Endothelial cell of umbilical vein (primary cell): ENCODE results near the gene MARF1. TPM values are rescaled to one million over a fixed set of nuclear protein-coding genes. Genes with fewer than 3 reads are reported as not detected.
"Not testable (repeated sequence)": the region's sequence is repeated elsewhere in the genome, so short reads cannot be mapped to it uniquely, and the experiment has no call there.

Source experiments
- BruUV-seq: library from RNA; stranded (reverse); fragments of 400-500 nt; replicated peaks from 2 replicates; lab custom pipeline; 2021; lab: Mats Ljungman, UMichigan
- CTCF ChIA-PET: fragments of 300-600, 350-600 bp; sonication (Branson Sonifier 250); formaldehyde crosslinking; loops from one replicate; lab custom pipeline; 2021; ENCODE audit warnings: antibody characterized with exemption, inconsistent platforms; lab: Charles Lee
- POLR2A ChIA-PET: fragments of 300-600, 350-600 bp; sonication (Branson Sonifier 250); formaldehyde crosslinking; loops from one replicate; lab custom pipeline; 2021; ENCODE audit warnings: antibody characterized with exemption, inconsistent platforms; lab: Charles Lee
- DNase-seq: peaks from one replicate; pipeline ENCODE4 v3.0.0-alpha.2; 2011; ENCODE audit warnings: low read depth, low spot score
- FAIRE-seq: peaks from 2 replicates; lab custom pipeline; 2011; peaks lifted over from hg19 to GRCh38; lab: Jason Lieb, UNC
- H2AFZ ChIP-seq: 2 replicates; pipeline ENCODE4 v1.6.0; 2012; ENCODE audit warnings: low read depth, low read length, control low read depth, inconsistent platforms
- H3K27ac ChIP-seq: 2 replicates; pipeline ENCODE4 v1.5.1; 2011; ENCODE audit warnings: low read depth, mild to moderate bottlenecking, control low read depth, low read length, moderate library complexity; ENCODE audit not compliant: insufficient read depth
- H3K27me3 ChIP-seq, 2 experiments: 2 replicates each; pipeline versions ENCODE4 v1.6.0 to v1.6.1; 2011; ENCODE audit warnings: low read length in 2 of 2, mixed read lengths in 1 of 2; ENCODE audit not compliant: control insufficient read depth in 2 of 2, insufficient read depth in 2 of 2
- H3K36me3 ChIP-seq, 2 experiments: 2 replicates in 1 of 2; 3 replicates in 1 of 2; pipeline ENCODE4 v1.5.1; 2011; ENCODE audit warnings: low read length in 2 of 2, mild to moderate bottlenecking in 1 of 2, moderate library complexity in 1 of 2; ENCODE audit not compliant: control insufficient read depth in 2 of 2, insufficient read depth in 2 of 2; ENCODE audit errors: extremely low read depth in 1 of 2
- H3K4me1 ChIP-seq: 3 replicates; pipeline ENCODE4 v1.5.1; 2011; ENCODE audit warnings: mild to moderate bottlenecking, low read length; ENCODE audit not compliant: control insufficient read depth, insufficient read depth; ENCODE audit errors: extremely low read depth
- H3K4me2 ChIP-seq: 2 replicates; pipeline ENCODE4 v1.6.1; 2011; ENCODE audit warnings: low read length, control low read depth, mixed read lengths; ENCODE audit not compliant: insufficient read depth
- H3K4me3 ChIP-seq, 3 experiments: fragments of 200-600 bp in 1 of 3; sonication (generic), shearing (Covaris generic) in 1 of 3; replicated peaks in 1 of 3; 2 replicates each; pipeline ENCODE4 v1.5.1; 2011 to 2016; ENCODE audit warnings: control low read depth in 3 of 3, low read length in 3 of 3, mild to moderate bottlenecking in 2 of 3, inconsistent platforms in 1 of 3, low read depth in 1 of 3, moderate library complexity in 1 of 3; ENCODE audit not compliant: insufficient read depth in 1 of 3
- H3K79me2 ChIP-seq: 2 replicates; pipeline ENCODE4 v1.6.0; 2012; ENCODE audit warnings: low read length, inconsistent platforms; ENCODE audit not compliant: control insufficient read depth, insufficient read depth
- H3K9ac ChIP-seq: replicated peaks from 2 replicates; pipeline ENCODE3; 2011; ENCODE audit warnings: low read length, control low read depth; ENCODE audit not compliant: insufficient read depth; ENCODE audit errors: extremely low read depth
- H3K9me1 ChIP-seq: replicated peaks from 3 replicates; pipeline ENCODE4 v1.6.0; 2011; ENCODE audit warnings: mild to moderate bottlenecking, low read length; ENCODE audit not compliant: control insufficient read depth, insufficient read depth; ENCODE audit errors: extremely low read depth
- H3K9me3 ChIP-seq: replicated peaks from 2 replicates; pipeline ENCODE4 v1.5.1; 2012; ENCODE audit warnings: low read length, inconsistent platforms; ENCODE audit not compliant: control insufficient read depth, insufficient read depth
- H4K20me1 ChIP-seq: replicated peaks from 2 replicates; pipeline ENCODE3; 2011; ENCODE audit warnings: mild to moderate bottlenecking, low read length; ENCODE audit not compliant: control insufficient read depth, insufficient read depth; ENCODE audit errors: extremely low read depth
- CTCF ChIP-seq, 2 donors: IDR thresholded peaks; 1 replicate in 1 of 2; 2 replicates in 1 of 2; pipeline ENCODE4 v1.5.1; 2011; ENCODE audit warnings: low read length in 2 of 2, mild to moderate bottlenecking in 2 of 2, moderate library complexity in 2 of 2, control low read depth in 1 of 2, inconsistent platforms in 1 of 2, low read depth in 1 of 2; ENCODE audit not compliant: insufficient read depth in 1 of 2; ENCODE audit errors: extremely low read depth in 1 of 2
- FOS ChIP-seq: IDR thresholded peaks from 2 replicates; pipeline ENCODE4 v1.6.1; 2011; ENCODE audit warnings: mild to moderate bottlenecking, low read length, moderate library complexity, borderline replicate concordance; ENCODE audit not compliant: insufficient read depth
- JUN ChIP-seq: IDR thresholded peaks from 2 replicates; pipeline ENCODE4 v1.6.1; 2011; ENCODE audit warnings: borderline replicate concordance, low read depth; ENCODE audit not compliant: insufficient read length, insufficient read depth
- MAX ChIP-seq: IDR thresholded peaks from 2 replicates; pipeline ENCODE4 v1.6.1; 2011; ENCODE audit not compliant: insufficient read depth, insufficient read length
- MYC ChIP-seq: IDR thresholded peaks from one replicate; pipeline ENCODE4 v1.6.1; 2011; ENCODE audit warnings: mild to moderate bottlenecking, low read depth, low read length
- POLR2A ChIP-seq: IDR thresholded peaks from 2 replicates; pipeline ENCODE4 v1.6.1; 2012; ENCODE audit warnings: low read depth, mild to moderate bottlenecking, control low read depth, low read length
- POLR2AphosphoS5 ChIP-seq: IDR thresholded peaks from 2 replicates; pipeline ENCODE4 v1.6.1; 2012; ENCODE audit warnings: low read depth, mild to moderate bottlenecking, control low read depth, low read length, moderate library complexity; ENCODE audit not compliant: insufficient read depth
- dilution Hi-C: fragments of 300-500 bp; cut with MboI; formaldehyde crosslinking; loops from one replicate; pipeline ENCODE4 v1.15.0; 2019; ENCODE audit warnings: low sequenced_read_pairs; ENCODE audit not compliant: extremely low pct_ligation_motif_present
- intact Hi-C: fragments of 100-400 bp; cut with micrococcal nuclease; formaldehyde crosslinking; loops from one replicate; pipeline ENCODE4 v1.10.0; 2022
- polyA plus RNA-seq, 4 experiments: library from polyadenylated mRNA; depleted of rRNA in 3 of 4; stranded (reverse) in 3 of 4; unstranded in 1 of 4; fragments of >200 nt; gene quantifications; 2 replicates each; pipeline versions ENCODE4 v1.2.1 to v1.2.3, GENCODE V29; 2011 to 2012; ENCODE audit warnings: missing spikeins in 1 of 4
- total RNA-seq: library from RNA; stranded (reverse); gene quantifications from 2 replicates; pipeline ENCODE4 v1.2.3, GENCODE V29; 2021

The MARF1 gene
- total and polyA plus RNA-seq, 2 donors (not counting 3 experiments of a cell fraction or from before 2014, with no cell fraction given) = 14.6 to 58.5 TPM

GRCh38 chr16:15607700-15608396, 35.1 kb downstream of the MARF1 start:
- no peaks in the 10 kb centered on the region for H4K20me1 ChIP-seq
- dilution Hi-C loops (no loop called here), intact Hi-C loops (no loop called here)
- no peak overlapping the region for H2AFZ ChIP-seq
- H3K4me2 ChIP-seq = no peak overlapping the region
- no peak for FAIRE-seq
- BruUV-seq = no TSS peak
- no peak overlapping the region for H3K27ac ChIP-seq
- H3K27me3 ChIP-seq = no peaks in the 10 kb centered on the region
- no peak for DNase-seq
- H3K9me1 ChIP-seq = no peaks in the 10 kb centered on the region
- POLR2A ChIA-PET = no interaction called here
- no peaks in the 10 kb centered on the region for H3K4me1 ChIP-seq
- TF ChIP-seq CTCF (IDR thresholded peaks at IDR 0.05; ENCODE audit: extremely low read depth in 1 of 2, insufficient read depth in 1 of 2, low read depth in 1 of 2, low read length in 2 of 2) (no peak), FOS (no peak), JUN (no peak), POLR2AphosphoS5 (no peak), MYC (no peak), POLR2A (no peak), MAX (no peak)
- H3K9ac ChIP-seq = no peak overlapping the region
- peaks cover 22 to 41% of the 10 kb centered on the region in 2 experiments for H3K36me3 ChIP-seq
- no peaks in the 10 kb centered on the region for H3K79me2 ChIP-seq
- H3K4me3 ChIP-seq = no peak overlapping the region
- CTCF ChIA-PET = interaction anchor here (1.3 to 3.2 kb wide), 2 partner anchors 57 to 180 kb away, joined by 5 to 11 read pairs; no protein-coding TSS in a partner anchor
- H3K9me3 ChIP-seq = no peaks in the 10 kb centered on the region

GRCh38 chr16:15607221-15607699, 35.7 kb downstream of the MARF1 start:
- H3K4me2 ChIP-seq, H3K27me3 ChIP-seq, H3K9me1 ChIP-seq, H3K9me3 ChIP-seq, POLR2A ChIA-PET, H3K79me2 ChIP-seq, H3K4me1 ChIP-seq, H4K20me1 ChIP-seq, H3K4me3 ChIP-seq, H2AFZ ChIP-seq, dilution Hi-C loops, BruUV-seq, intact Hi-C loops, H3K9ac ChIP-seq, FAIRE-seq, DNase-seq, H3K27ac ChIP-seq: not testable (repeated sequence)
- CTCF ChIA-PET = interaction anchor here (1.3 kb wide), 1 partner anchor 56 kb away, joined by 5 read pairs; no protein-coding TSS in a partner anchor
- H3K36me3 ChIP-seq = peaks cover 19 to 40% of the 10 kb centered on the region in 2 experiments
